ENCODE results near the gene MGAT5. TPM values are rescaled to one million over a fixed set of nuclear protein-coding genes. Genes with fewer than 3 reads are reported as not detected.

Gene MGAT5
- total RNA-seq, 4 donors from 2014 or later, result 10.3 to 53.2 (median 27.0) TPM

GRCh38 chr2:134433979-134434378 is 180.1 kb downstream of the MGAT5 start:
- no peaks in the 10 kb centered on the region for H3K27me3 ChIP-seq
- TF ChIP-seq CTCF (IDR thresholded peaks at IDR 0.05), result no peak
- TF ChIP-seq POLR2A (IDR thresholded peaks at IDR 0.05), result no peak
- H3K9me3 ChIP-seq, result no peaks in the 10 kb centered on the region
- H3K4me3 ChIP-seq, result no peak overlapping the region
- no peak for DNase-seq
- H3K4me1 ChIP-seq, result no peaks in the 10 kb centered on the region
- H3K36me3 ChIP-seq, result no peaks in the 10 kb centered on the region
- H3K27ac ChIP-seq, result no peak overlapping the region
- intact Hi-C loops (cut with DNase I; ENCODE audit: low total_unique reads), result no loop called here

- Histone ChIP-seq H3K4me3 (no peak overlapping the region), H3K27ac (no peak overlapping the region), H3K4me1 (no peaks in the 10 kb centered on the region), H3K9me3 (no peaks in the 10 kb centered on the region), H3K27me3 (no peaks in the 10 kb centered on the region), H3K36me3 (no peaks in the 10 kb centered on the region)
- TF ChIP-seq POLR2A (IDR thresholded peaks at IDR 0.05) (no peak), CTCF (IDR thresholded peaks at IDR 0.05) (no peak)
- intact Hi-C loops (cut with DNase I; ENCODE audit: low total_unique reads), result no loop called here
- no peak for DNase-seq
Observed at GRCh38 chr2:134435505-134435904, 181.6 kb downstream of the MGAT5 start.

GRCh38 chr2:134435936-134436335 is 182.1 kb downstream of the MGAT5 start:
- Histone ChIP-seq H3K4me3 (no peak overlapping the region), H3K27me3 (no peaks in the 10 kb centered on the region), H3K27ac (no peak overlapping the region), H3K9me3 (no peaks in the 10 kb centered on the region), H3K4me1 (no peaks in the 10 kb centered on the region), H3K36me3 (no peaks in the 10 kb centered on the region)
- DNase-seq, result no peak
- TF ChIP-seq CTCF (IDR thresholded peaks at IDR 0.05) (no peak), POLR2A (IDR thresholded peaks at IDR 0.05) (no peak)
- intact Hi-C loops (cut with DNase I; ENCODE audit: low total_unique reads), result no loop called here

- no peak for DNase-seq
- TF ChIP-seq POLR2A (IDR thresholded peaks at IDR 0.05) (no peak), CTCF (IDR thresholded peaks at IDR 0.05) (no peak)
- H3K36me3 ChIP-seq, result no peaks in the 10 kb centered on the region
Observed at GRCh38 chr2:134436706-134437105, 182.8 kb downstream of the MGAT5 start.

GRCh38 chr2:134438371-134438770 is 184.5 kb downstream of the MGAT5 start:
- Histone ChIP-seq H3K9me3 (no peaks in the 10 kb centered on the region), H3K27me3 (no peaks in the 10 kb centered on the region), H3K27ac (no peak overlapping the region), H3K4me1 (no peaks in the 10 kb centered on the region), H3K4me3 (no peak overlapping the region), H3K36me3 (no peaks in the 10 kb centered on the region)
- intact Hi-C loops (cut with DNase I; ENCODE audit: low total_unique reads), result no loop called here
- TF ChIP-seq CTCF (IDR thresholded peaks at IDR 0.05) (no peak), POLR2A (IDR thresholded peaks at IDR 0.05) (no peak)
- no peak for DNase-seq

More at GRCh38 chr2:134436706-134437105, 182.8 kb downstream of the MGAT5 start:
- Histone ChIP-seq H3K4me1 (no peaks in the 10 kb centered on the region), H3K27ac (no peak overlapping the region), H3K4me3 (no peak overlapping the region), H3K9me3 (no peaks in the 10 kb centered on the region), H3K27me3 (no peaks in the 10 kb centered on the region)
- intact Hi-C loops (cut with DNase I; ENCODE audit: low total_unique reads), result no loop called here

Data from uterus (tissue), 4 donors.